A549 treated with AZD9567 at 1 μM for 4 hours (cell line): ENCODE measurements around the gene PEA15. TPM values are rescaled to one million over a fixed set of nuclear protein-coding genes. Genes with fewer than 3 reads are reported as not detected.

ENCODE experiments used
- total RNA-seq: library from RNA; stranded (reverse); fragments of 200-300 nt; extraction: Qiagen RNA extraction; gene quantifications from 5 replicates; pipeline ENCODE4 v1.2.3, GENCODE V29; 2022; ENCODE audit not compliant: insufficient read depth

Gene PEA15, protein sequence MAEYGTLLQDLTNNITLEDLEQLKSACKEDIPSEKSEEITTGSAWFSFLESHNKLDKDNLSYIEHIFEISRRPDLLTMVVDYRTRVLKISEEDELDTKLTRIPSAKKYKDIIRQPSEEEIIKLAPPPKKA
- 164 to 184 TPM (median 175 TPM) in 5 replicates for total RNA-seq

DNA sequence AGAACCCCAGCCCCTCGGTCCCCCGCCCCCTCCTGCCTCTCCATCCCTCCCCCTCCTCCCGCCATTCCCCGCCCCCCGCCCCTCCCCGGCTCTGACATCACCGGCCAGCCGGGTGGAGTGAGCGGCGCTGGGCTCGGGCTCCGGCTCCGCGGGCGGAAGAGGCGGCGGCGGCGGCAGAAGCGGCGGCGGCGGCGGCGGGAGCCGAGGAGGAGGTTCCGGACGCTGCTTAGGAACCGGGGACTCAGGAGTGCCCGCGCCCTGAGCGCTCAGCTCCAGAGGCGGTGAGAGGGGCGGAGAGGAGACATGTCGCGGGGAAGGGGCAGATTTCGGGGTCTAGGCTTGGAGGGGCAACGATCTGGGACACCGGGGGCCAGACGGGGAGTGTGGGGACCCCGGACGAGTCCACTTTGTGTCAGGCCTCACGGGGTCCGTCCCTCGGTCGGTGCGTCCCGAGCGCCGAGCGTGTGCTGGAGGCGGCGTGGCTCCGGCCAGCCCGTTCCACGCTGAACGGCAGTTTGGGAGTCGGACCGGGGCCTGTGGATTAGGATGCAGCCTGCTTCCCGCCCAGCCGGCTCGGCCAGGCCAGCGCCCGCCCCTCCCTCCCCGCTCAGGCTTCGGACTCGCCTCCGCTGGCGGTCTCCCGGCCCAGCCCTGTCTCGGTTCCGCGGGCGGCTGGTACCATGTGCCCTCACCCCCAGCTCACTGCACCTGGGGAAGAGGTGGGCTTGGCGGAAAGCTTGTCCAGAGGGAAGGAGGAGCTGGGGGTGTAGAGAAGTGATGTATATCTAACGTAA lies at the start of gene PEA15:
Gene PEA15, plus strand, starts transcription at position 143 of the 794 bp plus-strand sequence. CDS start 6,161 bp downstream, outside the sequence.

DNA sequence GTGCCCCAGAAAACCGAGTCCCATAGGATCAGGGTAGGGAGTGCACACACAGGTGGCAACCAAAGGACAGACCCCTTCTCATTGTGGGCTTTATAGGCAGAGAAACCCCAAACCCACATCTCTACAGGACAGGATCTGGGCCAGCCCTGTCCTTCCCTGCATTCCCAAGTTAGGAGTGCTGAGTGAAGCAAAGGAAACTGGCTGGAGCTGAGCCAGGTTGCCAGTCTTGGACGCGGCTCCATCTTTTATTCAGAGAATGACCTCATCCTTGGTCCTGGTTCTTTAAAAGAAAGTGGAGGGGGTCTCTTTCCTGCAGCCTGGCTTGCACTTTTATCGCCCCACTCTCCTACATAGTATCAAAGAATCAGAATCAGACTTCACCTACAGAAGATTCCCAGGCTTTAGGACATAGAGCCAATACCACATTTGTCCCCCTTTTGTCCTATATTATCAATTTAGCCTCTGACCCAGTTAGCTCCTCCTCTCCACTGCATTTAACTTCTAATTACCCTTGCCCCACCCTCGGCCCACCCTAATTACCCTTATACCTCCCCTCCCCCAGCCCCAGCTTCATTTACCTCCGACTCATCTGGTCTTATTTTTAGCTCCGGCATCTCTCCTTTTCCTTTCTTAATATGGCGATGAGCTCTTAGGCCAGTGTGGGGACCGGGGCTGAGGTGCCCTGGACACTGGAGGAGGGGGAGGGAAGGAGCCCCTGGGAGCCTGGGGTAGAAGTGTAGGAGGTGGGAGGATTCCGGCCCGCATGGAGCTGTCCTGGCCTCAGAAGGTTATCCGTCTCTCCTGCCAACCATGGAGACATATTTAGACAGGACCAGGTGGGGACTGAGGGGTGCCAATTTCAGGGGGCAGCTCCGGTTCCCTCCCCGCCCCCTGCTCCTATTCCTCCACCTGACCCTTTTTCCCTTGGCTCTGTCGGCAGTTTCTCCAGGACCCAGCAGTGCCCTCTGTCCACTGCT lies 15.2 kb upstream of the PEA15 start, which contains the start of gene CASQ1:
Gene CASQ1, plus strand, starts transcription at position 927 of the 977 bp plus-strand sequence. CDS start 177 bp downstream, outside the sequence.

DNA sequence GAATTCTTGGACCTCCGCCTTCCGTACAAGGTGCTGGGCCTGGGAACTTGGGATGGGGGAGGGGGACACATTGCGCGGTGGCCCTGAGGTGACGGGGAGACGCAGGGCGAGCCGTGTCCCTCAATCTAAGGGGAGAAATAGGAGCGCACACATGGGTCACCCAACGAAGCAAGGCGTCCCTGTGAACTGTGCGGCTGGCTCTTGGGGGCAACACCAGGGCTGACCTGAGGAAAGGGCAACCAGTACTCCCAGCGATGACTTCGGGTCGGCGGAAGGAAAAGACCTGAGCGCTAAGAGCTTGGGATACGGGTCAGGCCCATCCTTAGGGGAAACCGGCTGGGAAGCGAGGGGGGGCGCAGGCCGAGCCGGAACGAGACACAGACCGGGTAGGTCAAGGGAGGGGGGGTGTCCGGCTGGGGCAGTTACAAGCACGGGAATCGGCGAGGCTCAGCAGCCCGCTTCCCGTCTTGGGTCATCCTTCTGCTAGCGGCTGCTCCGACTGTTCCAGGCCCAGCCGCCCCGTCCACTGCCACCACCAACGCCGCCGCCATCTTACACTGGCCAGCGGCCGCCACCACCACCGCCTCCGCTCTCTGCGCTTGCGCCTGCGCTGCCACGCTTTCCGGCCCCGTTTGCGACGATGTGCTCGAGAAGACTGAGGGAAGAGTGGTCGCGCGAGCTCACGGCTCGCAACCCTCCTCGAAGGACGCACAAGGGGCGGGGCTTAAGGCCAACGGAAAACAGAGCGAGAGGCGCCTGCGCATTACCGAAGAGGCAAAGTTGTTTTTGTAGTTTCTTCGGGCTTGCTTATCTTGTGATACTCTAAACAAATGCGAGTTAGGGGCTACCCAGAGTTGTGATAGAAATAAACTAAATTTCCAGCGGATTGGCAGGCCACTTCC lies 57.0 kb downstream of the PEA15 start, which contains the start of gene DCAF8:
Gene DCAF8, minus strand, starts transcription at position 657 of the 902 bp plus-strand sequence. CDS start 18,541 bp downstream, outside the sequence.

Other genes with a start within 250 kb of the PEA15 start
- gene PIGM, start 173.4 kb upstream of the PEA15 start, total RNA-seq = 3.7 to 4.7 TPM (median 4.3 TPM) in 5 replicates
- gene KCNJ10, start 135.2 kb upstream of the PEA15 start, total RNA-seq = not detected in 5 replicates
- gene KCNJ9, start 123.8 kb upstream of the PEA15 start, total RNA-seq = not detected in 5 replicates
- gene IGSF8, start 106.8 kb upstream of the PEA15 start, total RNA-seq = 5.3 to 10.7 TPM (median 10.2 TPM) in 5 replicates
- 0.02 to 0.22 TPM (median 0.12 TPM) in 4 of 5 replicates, not detected in the other for gene ATP1A2, start 89.6 kb upstream of the PEA15 start, total RNA-seq
- gene ATP1A4, start 53.8 kb upstream of the PEA15 start, total RNA-seq = not detected in 5 replicates
- not detected in 5 replicates for gene CASQ1, start 14.8 kb upstream of the PEA15 start, total RNA-seq
- 34.5 to 56.1 TPM (median 52.5 TPM) in 5 replicates for gene DCAF8, start 57.2 kb downstream of the PEA15 start, total RNA-seq
- gene PEX19, start 79.7 kb downstream of the PEA15 start, total RNA-seq = 20.8 to 25.0 TPM (median 23.5 TPM) in 5 replicates
- 78.7 to 86.5 TPM (median 79.8 TPM) in 5 replicates for gene COPA, start 137.9 kb downstream of the PEA15 start, total RNA-seq
- 42.2 to 55.3 TPM (median 45.3 TPM) in 5 replicates for gene NCSTN, start 138.0 kb downstream of the PEA15 start, total RNA-seq
- gene NHLH1, start 161.7 kb downstream of the PEA15 start, total RNA-seq = 0.39 to 0.85 TPM (median 0.50 TPM) in 4 of 5 replicates, not detected in the other
- 0.45 to 0.94 TPM (median 0.55 TPM) in 5 replicates for gene VANGL2, start 195.2 kb downstream of the PEA15 start, total RNA-seq